Neural cell (in vitro differentiated cells): ENCODE data around the gene RNF213.

ENCODE experiments used
- CTCF ChIP-seq: fragments of 450-650 bp; IDR thresholded peaks from 2 replicates; pipeline ENCODE4 v1.5.1; 2014; ENCODE audit warnings: antibody characterized with exemption, mild to moderate bottlenecking, moderate library complexity; ENCODE audit not compliant: poor library complexity, severe bottlenecking
- EZH2 ChIP-seq: fragments of 200-600, 300-800 bp; shearing (Covaris generic), sonication (generic); IDR thresholded peaks from 2 replicates; pipeline ENCODE4 v1.6.1; 2014; ENCODE audit warnings: antibody characterized with exemption, low read length, borderline replicate concordance, mild to moderate bottlenecking; ENCODE audit not compliant: insufficient read depth, poor library complexity, severe bottlenecking
- RAD21 ChIP-seq: fragments of 450-650 bp; conservative IDR thresholded peaks from 2 replicates; pipeline ENCODE4 v1.6.1; 2014; ENCODE audit warnings: antibody characterized with exemption, mild to moderate bottlenecking, moderate library complexity
- SMC3 ChIP-seq: fragments of 450-650 bp; conservative IDR thresholded peaks from 2 replicates; pipeline ENCODE4 v1.6.1; 2014; ENCODE audit warnings: antibody characterized with exemption, mild to moderate bottlenecking, moderate library complexity; ENCODE audit not compliant: poor library complexity
- TAF1 ChIP-seq: IDR thresholded peaks from 2 replicates; pipeline ENCODE4 v1.6.1; 2012; ENCODE audit warnings: low read depth

DNA sequence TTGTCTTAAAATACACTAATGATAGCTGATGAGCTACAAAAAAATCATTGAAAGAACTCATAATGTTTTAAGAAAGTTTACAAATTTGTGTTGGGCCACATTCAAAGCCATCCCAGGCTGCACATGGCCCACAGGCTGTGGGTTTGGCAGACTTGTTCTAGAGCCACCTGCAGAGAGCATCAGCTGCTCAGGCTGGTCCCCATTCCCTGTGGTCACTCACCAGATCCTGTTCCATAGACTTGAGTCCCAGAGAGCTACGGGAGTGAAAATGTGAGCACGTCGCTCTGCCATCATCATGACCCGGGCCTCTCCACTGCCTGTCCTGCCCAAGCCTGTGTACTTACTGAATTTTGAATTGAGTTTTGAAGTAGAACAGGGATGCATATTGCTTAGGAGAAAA, 33.5 kb upstream of the RNF213 start:
- TF ChIP-seq CTCF (no peak), TAF1 (no peak), EZH2 (no peak), RAD21 (no peak), SMC3 (no peak)
